HEK293 (cell line): ENCODE data around the gene CDK2AP2.

Experiments
- CTCF ChIA-PET: fragments of 350-600 bp; formaldehyde crosslinking; extraction: SDS; loops from one replicate; lab custom pipeline; 2021; ENCODE audit warnings: antibody characterized with exemption; lab: Yijun Ruan, JAX
- POLR2A ChIA-PET: fragments of 300-600 bp; formaldehyde crosslinking; extraction: SDS; loops from one replicate; lab custom pipeline; 2020; ENCODE audit warnings: antibody characterized with exemption, inconsistent platforms; lab: Yijun Ruan, JAX
- H3K27ac ChIP-seq: fragments of 200-500 bp; sonication (Bioruptor generic); 2 replicates; pipeline ENCODE4 v1.5.1; 2014; ENCODE audit warnings: low read depth, low read length, control low read depth, inconsistent platforms; ENCODE audit errors: extremely low read depth
- H3K36me3 ChIP-seq, 2 experiments: fragments of 200-500 bp in 1 of 2; sonication (Bioruptor generic) in 1 of 2; 1 replicate in 1 of 2; 2 replicates in 1 of 2; pipeline ENCODE4 v1.5.1; 2014 to 2017; ENCODE audit warnings: inconsistent platforms in 2 of 2, low read length in 2 of 2; ENCODE audit not compliant: control insufficient read depth in 2 of 2, insufficient read depth in 1 of 2
- H3K4me1 ChIP-seq: fragments of 200-500 bp; sonication (Bioruptor generic); 2 replicates; pipeline ENCODE4 v1.5.1; 2014; ENCODE audit warnings: mild to moderate bottlenecking, low read length, inconsistent platforms; ENCODE audit not compliant: control insufficient read depth, insufficient read depth
- H3K4me3 ChIP-seq: 2 replicates; pipeline ENCODE4 v1.5.1; 2011; ENCODE audit warnings: low read depth, mild to moderate bottlenecking, control low read depth, low read length, moderate library complexity
- H3K9me3 ChIP-seq: fragments of 200-500 bp; sonication (Bioruptor generic); 2 replicates; pipeline ENCODE4 v1.5.1; 2014; ENCODE audit warnings: low read depth, low read length, inconsistent platforms; ENCODE audit not compliant: control insufficient read depth, insufficient read depth
- HOXC10 ChIP-seq: sonication (generic); formaldehyde crosslinking; IDR thresholded peaks from 2 replicates; pipeline ENCODE4 v1.8.1; 2023; ENCODE audit warnings: mild to moderate bottlenecking, missing genetic modification reagents
- HOXD13 ChIP-seq: sonication (generic); formaldehyde crosslinking; IDR thresholded peaks from 2 replicates; pipeline ENCODE4 v1.8.0; 2022; ENCODE audit warnings: missing genetic modification reagents, borderline replicate concordance
- IKZF3 ChIP-seq: fragments of 450-650 bp; IDR thresholded peaks from 2 replicates; pipeline ENCODE4 v1.5.0; 2018; ENCODE audit warnings: missing biosample characterization, mild to moderate bottlenecking, missing genetic modification characterization, moderate library complexity
- MYNN ChIP-seq: fragments of 450-650 bp; formaldehyde crosslinking; IDR thresholded peaks from 2 replicates; pipeline ENCODE4 v1.5.1; 2016; ENCODE audit warnings: missing biosample characterization, missing genetic modification characterization, borderline replicate concordance
- SP7 ChIP-seq: fragments of 450-650 bp; formaldehyde crosslinking; IDR thresholded peaks from 2 replicates; pipeline ENCODE4 v1.5.1; 2016; ENCODE audit warnings: missing biosample characterization, missing genetic modification characterization
- TRIM28 ChIP-seq: IDR thresholded peaks from 2 replicates; pipeline ENCODE4 v1.6.1; 2011; ENCODE audit warnings: low read length, control low read depth, borderline replicate concordance
- ZBTB11 ChIP-seq: fragments of 450-650 bp; formaldehyde crosslinking; conservative IDR thresholded peaks from 2 replicates; pipeline ENCODE4 v1.5.1; 2016; ENCODE audit warnings: low read depth, missing biosample characterization, missing genetic modification characterization
- ZBTB8A ChIP-seq: fragments of 450-650 bp; formaldehyde crosslinking; IDR thresholded peaks from 2 replicates; pipeline ENCODE4 v1.5.1; 2016; ENCODE audit warnings: missing biosample characterization, missing genetic modification characterization
- ZIC2 ChIP-seq: fragments of 450-650 bp; formaldehyde crosslinking; IDR thresholded peaks from 2 replicates; pipeline ENCODE4 v1.5.1; 2016; ENCODE audit warnings: missing biosample characterization, missing genetic modification characterization
- ZNF112 ChIP-seq: fragments of 450-650 bp; formaldehyde crosslinking; IDR thresholded peaks from 2 replicates; pipeline ENCODE4 v1.5.0; 2017; ENCODE audit warnings: missing biosample characterization, missing genetic modification characterization
- ZNF133 ChIP-seq: fragments of 450-650 bp; formaldehyde crosslinking; IDR thresholded peaks from 2 replicates; pipeline ENCODE4 v1.5.1; 2016; ENCODE audit warnings: missing biosample characterization, missing genetic modification characterization
- ZNF211 ChIP-seq: fragments of 450-650 bp; formaldehyde crosslinking; IDR thresholded peaks from 2 replicates; pipeline ENCODE4 v1.5.1; 2016; ENCODE audit warnings: low read depth, missing biosample characterization, missing genetic modification characterization
- ZNF24 ChIP-seq: fragments of 450-650 bp; formaldehyde crosslinking; IDR thresholded peaks from 2 replicates; pipeline ENCODE4 v1.5.1; 2016; ENCODE audit warnings: missing biosample characterization, missing genetic modification characterization
- ZNF26 ChIP-seq: fragments of 450-650 bp; formaldehyde crosslinking; IDR thresholded peaks from 2 replicates; pipeline ENCODE4 v1.5.1; 2016; ENCODE audit warnings: missing biosample characterization, missing genetic modification characterization
- ZNF292 ChIP-seq: fragments of 450-650 bp; formaldehyde crosslinking; IDR thresholded peaks from 2 replicates; pipeline ENCODE4 v1.5.1; 2016; ENCODE audit warnings: low read depth, missing biosample characterization, missing genetic modification characterization, borderline replicate concordance
- ZNF302 ChIP-seq: fragments of 450-650 bp; formaldehyde crosslinking; IDR thresholded peaks from 2 replicates; pipeline ENCODE4 v1.5.1; 2016; ENCODE audit warnings: missing biosample characterization, missing genetic modification characterization, low read depth
- ZNF571 ChIP-seq: fragments of 450-650 bp; formaldehyde crosslinking; IDR thresholded peaks from 2 replicates; pipeline ENCODE4 v1.5.0; 2017; ENCODE audit warnings: missing biosample characterization, missing genetic modification characterization
- ZNF623 ChIP-seq: fragments of 450-650 bp; formaldehyde crosslinking; IDR thresholded peaks from 2 replicates; pipeline ENCODE4 v1.5.1; 2016; ENCODE audit warnings: missing biosample characterization, missing genetic modification characterization
- ZNF76 ChIP-seq: fragments of 450-650 bp; formaldehyde crosslinking; IDR thresholded peaks from 2 replicates; pipeline ENCODE4; 2016; ENCODE audit warnings: low read depth, missing biosample characterization, missing genetic modification characterization, borderline replicate concordance
- ZXDB ChIP-seq: fragments of 450-650 bp; formaldehyde crosslinking; IDR thresholded peaks from 2 replicates; pipeline ENCODE4 v1.5.1; 2016; ENCODE audit warnings: missing biosample characterization, missing genetic modification characterization
- TF ChIP-seq, protein P1 (sequence below): fragments of 450-650 bp; formaldehyde crosslinking; IDR thresholded peaks from 2 replicates; pipeline ENCODE4 v1.5.1; 2017; ENCODE audit warnings: missing biosample characterization, missing genetic modification characterization
- TF ChIP-seq, protein P2 (sequence below): fragments of 450-650 bp; formaldehyde crosslinking; IDR thresholded peaks from 2 replicates; pipeline ENCODE4 v1.5.1; 2016; ENCODE audit warnings: missing biosample characterization, missing genetic modification characterization
- TF ChIP-seq, protein P3 (sequence below): fragments of 450-650 bp; formaldehyde crosslinking; IDR thresholded peaks from 2 replicates; pipeline ENCODE4 v1.5.1; 2016; ENCODE audit warnings: missing biosample characterization, missing genetic modification characterization

CDK2AP2 gene

DNA sequence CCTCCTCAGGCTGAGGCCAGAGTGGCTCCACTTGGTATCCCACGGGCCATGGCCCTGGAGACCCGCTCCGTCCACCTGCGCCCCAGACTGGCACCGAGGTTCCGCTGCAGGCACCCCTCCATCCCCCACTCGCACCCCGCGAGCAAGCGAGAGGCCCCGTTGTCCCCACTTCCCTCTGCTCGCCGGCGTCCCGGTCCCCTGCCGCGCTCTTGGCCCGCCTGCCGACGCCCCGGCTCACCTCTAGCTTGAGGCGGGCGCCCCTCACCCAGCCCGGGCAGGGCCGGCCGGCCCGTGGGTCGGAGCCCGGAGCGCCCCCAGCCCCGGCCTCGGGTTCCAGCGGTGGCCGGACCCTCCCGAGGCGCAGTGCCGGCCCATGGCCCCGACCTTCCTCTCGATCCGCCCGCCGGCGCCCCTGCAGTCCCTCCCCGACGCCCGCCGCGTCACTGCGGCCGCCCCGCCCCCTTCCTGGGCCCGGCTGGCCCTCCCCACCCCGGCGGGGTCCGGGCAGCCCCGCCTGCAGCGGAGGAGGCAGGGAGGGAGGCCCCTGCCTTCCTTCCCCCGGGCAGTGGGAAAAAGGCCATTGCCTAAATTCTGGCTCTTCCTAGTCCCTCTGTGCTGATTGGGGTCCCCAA, 2.9 kb downstream of the CDK2AP2 start, which contains the start of gene PITPNM1 (continued):
- TF ChIP-seq ZIC2 (tag by site-specific recombination) = peak; percentile 57; the same call in 1 of the 2 replicates
- 0 out of 2 replicates have a peak, but pooled peaks have one; percentile 18 for TF ChIP-seq IKZF3 (tag by site-specific recombination)
- 0 out of 2 replicates have a peak, but pooled peaks have one; percentile 14 for TF ChIP-seq ZXDB (tag by site-specific recombination)
- TF ChIP-seq, protein P1, sequence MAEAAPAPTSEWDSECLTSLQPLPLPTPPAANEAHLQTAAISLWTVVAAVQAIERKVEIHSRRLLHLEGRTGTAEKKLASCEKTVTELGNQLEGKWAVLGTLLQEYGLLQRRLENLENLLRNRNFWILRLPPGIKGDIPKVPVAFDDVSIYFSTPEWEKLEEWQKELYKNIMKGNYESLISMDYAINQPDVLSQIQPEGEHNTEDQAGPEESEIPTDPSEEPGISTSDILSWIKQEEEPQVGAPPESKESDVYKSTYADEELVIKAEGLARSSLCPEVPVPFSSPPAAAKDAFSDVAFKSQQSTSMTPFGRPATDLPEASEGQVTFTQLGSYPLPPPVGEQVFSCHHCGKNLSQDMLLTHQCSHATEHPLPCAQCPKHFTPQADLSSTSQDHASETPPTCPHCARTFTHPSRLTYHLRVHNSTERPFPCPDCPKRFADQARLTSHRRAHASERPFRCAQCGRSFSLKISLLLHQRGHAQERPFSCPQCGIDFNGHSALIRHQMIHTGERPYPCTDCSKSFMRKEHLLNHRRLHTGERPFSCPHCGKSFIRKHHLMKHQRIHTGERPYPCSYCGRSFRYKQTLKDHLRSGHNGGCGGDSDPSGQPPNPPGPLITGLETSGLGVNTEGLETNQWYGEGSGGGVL (tag by site-specific recombination) = peak; percentile 70
- TF ChIP-seq HOXC10 (CRISPR knock-in tag) = no peak

DNA sequence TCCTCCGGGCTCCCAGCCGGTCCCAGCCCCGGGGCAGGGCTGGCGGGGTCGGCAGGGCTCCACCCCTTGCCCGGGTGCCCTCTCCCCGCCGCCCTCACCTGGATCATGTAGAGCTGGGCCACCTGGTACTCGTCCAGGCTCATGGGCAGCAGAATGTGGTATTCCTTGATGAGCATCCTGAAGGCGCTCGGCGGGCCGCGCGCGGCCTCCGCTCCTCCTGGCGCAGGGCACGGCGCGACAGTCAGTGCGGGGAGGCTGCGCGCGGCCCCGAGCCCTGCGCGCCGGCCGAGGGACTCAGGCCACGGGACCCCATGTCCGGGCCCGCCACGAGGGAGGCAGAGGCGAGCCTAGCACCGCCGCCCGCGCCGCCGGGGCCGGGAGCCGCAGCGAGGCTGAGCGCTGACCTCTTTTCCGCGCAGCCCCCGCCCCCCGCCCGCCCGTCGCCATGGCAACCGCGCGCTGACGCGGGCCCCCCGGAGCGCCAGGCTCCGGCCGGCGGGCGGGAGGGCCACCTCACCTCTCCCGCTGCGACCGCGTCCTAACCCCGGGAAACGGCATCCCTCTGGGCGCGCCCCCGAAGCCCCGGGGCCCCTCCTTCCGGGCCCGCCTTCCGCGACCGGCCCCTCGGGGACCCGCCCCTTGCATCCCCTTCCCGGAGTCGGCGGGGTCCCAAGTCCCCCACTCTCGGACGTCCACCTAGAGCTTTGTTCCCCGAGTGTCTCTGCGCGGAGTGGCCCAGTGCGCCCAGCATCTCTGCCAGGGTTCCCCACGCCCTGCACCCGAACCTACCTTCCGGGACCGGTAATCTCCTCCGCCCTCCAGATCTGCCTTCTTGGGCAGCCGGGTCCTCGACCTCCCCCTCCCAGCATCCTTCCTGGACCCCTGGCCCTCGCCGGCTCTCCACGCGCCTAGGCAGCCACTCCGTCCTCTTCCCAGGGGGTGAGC, 3.7 kb downstream of the CDK2AP2 start:
- no peaks in the 10 kb centered on the region for H3K9me3 ChIP-seq
- H3K4me1 ChIP-seq = no peaks in the 10 kb centered on the region
- CTCF ChIA-PET = interaction anchor here (0.6 to 1.3 kb wide), 4 partner anchors 12 to 152 kb away, joined by 3 to 4 read pairs (median 3); partner anchors contain the start of gene GSTP1
- H3K36me3 ChIP-seq = peaks cover 0 to 42% of the 10 kb centered on the region in 2 experiments; a peak in 1 of 3 replicates
- POLR2A ChIA-PET = interaction anchor here (1.0 to 2.2 kb wide), 3 partner anchors 21 to 103 kb away, joined by 3 to 12 read pairs (median 4); partner anchors contain the start of genes AIP, PPP1CA and TMEM134
- H3K27ac ChIP-seq = peak overlapping the region; percentile 57; the same call in 1 of the 2 replicates
- H3K4me3 ChIP-seq = peak overlapping the region; percentile 61
- TF ChIP-seq MYNN (tag by site-specific recombination) = no peak
- TF ChIP-seq ZNF211 (tag by site-specific recombination) = no peak
- no peak for TF ChIP-seq ZNF302 (tag by site-specific recombination)
- TF ChIP-seq ZNF623 (tag by site-specific recombination) = no peak
- TF ChIP-seq ZBTB8A (tag by site-specific recombination) = peak; percentile 89
- TF ChIP-seq, protein P2, sequence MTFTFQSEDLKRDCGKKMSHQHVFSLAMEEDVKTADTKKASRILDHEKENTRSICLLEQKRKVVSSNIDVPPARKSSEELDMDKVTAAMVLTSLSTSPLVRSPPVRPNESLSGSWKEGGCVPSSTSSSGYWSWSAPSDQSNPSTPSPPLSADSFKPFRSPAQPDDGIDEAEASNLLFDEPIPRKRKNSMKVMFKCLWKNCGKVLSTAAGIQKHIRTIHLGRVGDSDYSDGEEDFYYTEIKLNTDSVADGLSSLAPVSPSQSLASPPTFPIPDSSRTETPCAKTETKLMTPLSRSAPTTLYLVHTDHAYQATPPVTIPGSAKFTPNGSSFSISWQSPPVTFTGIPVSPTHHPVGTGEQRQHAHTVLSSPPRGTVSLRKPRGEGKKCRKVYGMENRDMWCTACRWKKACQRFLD (tag by site-specific recombination) = no peak
- no peak for TF ChIP-seq HOXD13 (CRISPR knock-in tag)
- TF ChIP-seq ZNF26 (tag by site-specific recombination) = no peak
- TF ChIP-seq TRIM28 = no peak
- peak; percentile 52; the same call in 1 of the 2 replicates for TF ChIP-seq SP7 (tag by site-specific recombination)
- no peak for TF ChIP-seq ZNF133 (tag by site-specific recombination)
- TF ChIP-seq ZNF292 (tag by site-specific recombination) = no peak
- TF ChIP-seq ZBTB11 = 0 out of 2 replicates have a peak, but pooled peaks have one; percentile 25
- TF ChIP-seq ZNF571 (tag by site-specific recombination) = no peak
- no peak; the same call in 1 of the 2 replicates for TF ChIP-seq ZNF76 (tag by site-specific recombination)
- TF ChIP-seq ZNF112 (tag by site-specific recombination) = no peak
- TF ChIP-seq ZNF24 (tag by site-specific recombination) = no peak; the same call in 1 of the 2 replicates
- TF ChIP-seq, protein P3, sequence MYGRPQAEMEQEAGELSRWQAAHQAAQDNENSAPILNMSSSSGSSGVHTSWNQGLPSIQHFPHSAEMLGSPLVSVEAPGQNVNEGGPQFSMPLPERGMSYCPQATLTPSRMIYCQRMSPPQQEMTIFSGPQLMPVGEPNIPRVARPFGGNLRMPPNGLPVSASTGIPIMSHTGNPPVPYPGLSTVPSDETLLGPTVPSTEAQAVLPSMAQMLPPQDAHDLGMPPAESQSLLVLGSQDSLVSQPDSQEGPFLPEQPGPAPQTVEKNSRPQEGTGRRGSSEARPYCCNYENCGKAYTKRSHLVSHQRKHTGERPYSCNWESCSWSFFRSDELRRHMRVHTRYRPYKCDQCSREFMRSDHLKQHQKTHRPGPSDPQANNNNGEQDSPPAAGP (tag by site-specific recombination) = peak; percentile 58
